Muscle of arm (tissue), 12 donors: Measurements from ENCODE around the gene SLC35F3. TPM values are rescaled to one million over a fixed set of nuclear protein-coding genes. Genes with fewer than 3 reads are reported as not detected.
"Not testable (repeated sequence)": the region's sequence is repeated elsewhere in the genome, so short reads cannot be mapped to it uniquely, and the experiment has no call there.

Experiments used
- DNase-seq: peaks from one replicate; pipeline ENCODE4 v3.0.0-alpha.2; 2013
- polyA plus RNA-seq, 12 donors: library from polyadenylated mRNA; unstranded; fragments of 120-200 nt; gene quantifications; one replicate each; pipeline ENCODE4 v1.2.1, GENCODE V29; 2013; ENCODE audit not compliant: insufficient read length in 12 of 12

The SLC35F3 gene
- polyA plus RNA-seq, 12 donors = 0.30 to 0.93 (median 0.47) TPM; not detected in 2

DNA sequence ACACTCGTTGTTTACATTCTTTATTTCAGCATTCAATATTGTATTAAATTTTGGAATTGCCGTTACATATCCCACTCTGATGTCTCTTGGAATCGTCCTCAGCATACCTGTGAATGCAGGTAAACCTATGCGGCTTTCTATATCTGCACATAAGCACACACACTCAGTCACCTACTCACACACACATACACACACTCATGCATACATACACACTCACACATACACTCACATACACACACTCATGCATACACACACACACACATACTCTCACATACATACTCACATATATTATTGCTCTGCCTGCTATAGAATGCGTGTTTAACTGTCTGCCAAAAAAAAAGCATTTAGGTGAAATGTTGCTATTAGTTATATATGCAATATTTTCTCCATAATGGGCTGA lies 415.6 kb downstream of the SLC35F3 start:
- DNase-seq = no peak

DNA sequence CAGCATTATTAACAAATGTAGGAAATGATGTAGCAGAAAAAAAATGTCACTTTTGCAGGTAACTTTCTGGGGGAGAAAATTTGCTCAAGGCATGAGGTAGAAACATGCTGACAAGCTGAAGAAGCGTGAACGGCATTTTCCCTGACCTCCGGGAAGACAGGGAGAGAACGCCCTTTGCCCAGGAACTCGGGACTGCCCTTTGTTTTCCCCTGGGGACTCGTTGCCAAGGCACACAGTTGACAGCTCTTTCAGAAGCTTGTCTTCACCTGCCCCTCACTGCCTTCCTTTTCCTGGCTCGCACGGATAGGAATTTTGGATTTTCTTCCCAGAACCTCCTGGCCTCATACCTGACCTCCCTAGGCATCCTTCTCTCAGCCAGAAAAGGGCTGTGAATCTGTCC lies 416.1 kb downstream of the SLC35F3 start:
- DNase-seq = no peak

DNA sequence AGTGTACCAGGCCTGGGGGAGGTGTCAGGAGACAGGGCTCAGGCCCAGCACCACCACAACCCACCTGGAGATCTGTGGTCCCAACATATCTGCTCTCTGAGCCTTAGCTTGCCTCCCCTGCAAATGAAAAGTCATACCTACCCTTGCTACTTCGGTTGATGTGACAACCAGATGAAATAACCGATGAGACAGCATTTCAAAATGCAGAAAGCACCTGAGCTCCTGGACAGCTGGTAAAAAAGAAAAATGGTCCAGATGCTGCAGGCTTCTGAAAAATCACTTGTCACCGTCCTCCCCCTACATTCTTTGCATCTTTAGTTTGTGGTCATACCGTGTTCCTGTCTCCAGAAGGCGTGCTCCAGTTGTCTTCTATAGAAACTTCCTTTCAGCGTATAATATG lies 416.8 kb downstream of the SLC35F3 start:
- DNase-seq = no peak

DNA sequence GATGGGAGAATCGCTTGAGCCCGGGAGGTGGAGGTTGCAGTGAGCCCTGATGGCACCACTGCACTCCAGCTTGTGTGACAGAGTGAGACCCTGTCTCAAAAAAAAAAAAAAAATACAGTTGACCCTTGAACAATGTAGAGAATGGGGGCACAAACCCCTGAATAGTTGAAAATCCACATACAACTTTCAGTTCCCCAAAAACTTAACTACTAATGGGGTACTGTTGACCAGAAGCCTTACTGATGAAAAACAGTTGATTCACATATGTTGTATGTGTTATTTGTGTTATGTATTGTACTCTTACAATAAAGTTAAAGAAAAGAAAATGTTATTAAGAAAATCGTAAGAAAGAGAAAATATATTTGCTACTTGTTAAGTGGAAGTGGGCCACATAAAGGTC lies 417.6 kb downstream of the SLC35F3 start:
- DNase-seq = no peak

DNA sequence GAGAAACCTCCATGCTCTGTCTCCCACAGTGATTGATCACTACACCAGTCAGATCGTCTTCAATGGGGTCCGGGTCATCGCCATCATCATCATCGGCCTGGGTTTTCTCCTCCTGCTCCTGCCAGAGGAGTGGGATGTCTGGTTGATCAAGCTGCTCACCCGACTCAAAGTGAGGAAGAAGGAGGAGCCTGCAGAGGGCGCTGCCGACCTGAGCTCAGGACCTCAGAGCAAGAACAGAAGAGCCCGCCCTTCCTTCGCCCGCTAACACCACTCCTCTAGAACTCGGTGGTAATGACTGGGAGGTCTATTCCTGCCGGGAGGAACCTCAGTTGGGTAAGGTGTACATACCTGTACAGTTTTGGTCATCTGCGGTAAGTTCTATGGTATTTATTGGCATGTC lies 418.5 kb downstream of the SLC35F3 start:
- no peak for DNase-seq

DNA sequence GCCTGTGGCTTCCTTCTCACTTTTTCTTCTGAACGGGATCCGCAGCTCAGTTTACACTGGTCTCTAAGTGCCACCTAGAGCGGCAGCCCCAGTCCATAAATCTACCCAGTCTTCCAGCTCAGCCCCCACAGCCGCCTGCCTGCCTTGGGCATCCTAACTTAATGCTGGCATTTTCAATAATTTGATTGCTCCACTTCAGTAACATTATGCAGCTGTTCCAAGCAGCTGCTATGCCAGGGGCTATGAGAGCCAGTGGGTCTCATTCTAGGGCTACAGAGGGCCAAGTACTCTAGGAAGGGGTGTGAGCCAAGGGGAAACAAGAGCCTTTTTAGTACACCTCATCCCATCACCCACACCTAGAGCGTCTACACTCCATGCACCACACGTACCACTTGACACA lies 420.3 kb downstream of the SLC35F3 start:
- DNase-seq = no peak

DNA sequence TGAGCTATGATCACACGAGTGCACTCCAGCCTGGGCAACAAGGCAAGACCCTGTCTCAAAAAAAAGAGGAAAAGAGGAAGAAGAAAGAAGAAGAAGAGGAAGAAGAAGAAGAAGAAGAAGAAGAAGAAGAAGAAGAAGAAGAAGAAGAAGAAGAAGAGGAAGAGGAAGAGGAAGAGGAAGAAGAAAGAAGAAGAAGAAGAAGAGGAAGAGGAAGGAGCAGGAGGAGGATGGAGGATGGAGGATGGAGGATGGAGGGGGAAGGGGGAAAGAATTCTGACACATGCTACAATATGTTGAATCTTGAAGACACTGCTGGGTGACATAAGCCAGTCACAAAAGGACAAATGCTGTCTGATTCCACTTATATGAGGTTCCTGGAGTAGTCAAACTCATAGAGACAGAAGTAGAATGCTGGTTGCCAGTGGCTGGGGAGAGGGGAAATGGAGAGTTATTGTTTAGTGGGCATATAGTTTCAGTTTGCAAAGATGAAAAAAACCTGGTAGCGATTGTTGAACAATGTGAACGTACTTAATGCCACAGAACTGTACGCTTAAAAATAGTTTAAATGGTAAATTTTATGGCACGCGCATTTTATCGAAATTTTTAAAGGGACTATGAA lies 421.5 kb downstream of the SLC35F3 start:
- DNase-seq = no peak

DNA sequence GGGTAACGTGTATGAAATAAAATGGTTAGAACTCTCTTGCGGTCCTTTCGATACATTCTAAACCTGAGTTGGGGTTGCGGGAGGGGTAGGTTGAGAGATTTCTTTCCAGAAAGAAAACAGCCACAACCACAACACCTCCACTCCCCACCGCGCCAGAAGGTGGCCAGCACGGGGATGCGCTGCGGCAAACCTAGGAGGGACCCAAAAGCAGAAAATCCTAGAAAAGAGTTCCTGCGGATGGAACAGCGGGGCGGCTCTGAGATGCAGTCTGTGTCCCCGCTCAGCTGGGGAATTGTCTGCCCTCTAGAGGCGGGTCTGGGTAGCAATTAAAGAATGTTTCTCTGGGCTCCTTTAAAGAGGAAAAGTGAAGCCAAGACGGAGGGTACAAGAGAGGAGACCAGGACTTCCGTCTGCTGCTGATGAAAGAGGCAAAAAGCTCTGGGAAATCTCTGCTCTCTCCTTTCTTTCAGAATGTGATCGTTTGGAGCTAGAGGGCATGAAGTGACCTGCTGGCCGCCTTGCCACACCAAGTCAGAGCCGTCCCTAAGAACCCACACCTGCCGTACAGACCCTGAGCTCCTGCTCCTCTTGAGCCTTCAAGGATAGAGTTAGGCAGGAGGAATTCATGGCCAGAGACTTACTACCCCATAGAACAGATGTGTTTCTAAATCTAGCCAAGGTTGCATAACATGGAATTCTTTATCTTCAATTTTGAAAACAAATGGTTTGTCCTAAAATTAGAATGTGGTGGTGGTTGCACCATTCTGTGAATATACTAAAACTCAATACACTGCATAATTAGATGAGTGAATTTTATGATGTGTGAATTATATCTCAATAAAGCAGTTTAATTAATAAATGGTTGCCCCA lies 422.3 kb downstream of the SLC35F3 start:
- peak; percentile 43 for DNase-seq

DNA sequence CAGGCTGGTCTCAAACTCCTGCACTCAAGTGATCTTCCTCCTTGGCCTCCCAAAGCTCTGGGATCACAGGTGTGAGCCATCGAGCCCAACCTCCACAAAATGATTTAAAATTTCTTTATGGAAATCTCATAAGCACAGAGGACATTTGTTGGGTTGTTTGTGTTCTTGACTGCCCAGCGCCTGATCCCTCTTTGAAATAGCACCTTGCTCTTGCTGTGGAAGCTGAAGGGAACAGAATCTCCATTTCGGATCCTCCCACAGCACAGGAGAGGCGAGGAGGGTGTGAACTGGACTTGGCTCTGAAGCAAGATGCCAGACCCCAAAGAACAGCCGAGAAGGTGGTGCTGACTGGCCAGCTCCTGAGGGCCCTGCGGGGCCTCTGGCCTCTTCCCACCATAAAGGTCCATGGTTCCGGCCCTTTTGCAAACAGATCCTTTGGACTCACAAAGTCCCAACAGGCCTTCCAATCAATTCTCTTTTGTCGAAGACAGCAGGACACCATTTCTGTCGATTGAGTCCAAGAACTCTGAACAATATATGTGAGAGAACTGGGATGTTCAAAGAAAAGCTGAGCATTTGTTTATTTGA lies 423.2 kb downstream of the SLC35F3 start:
- no peak for DNase-seq

DNA sequence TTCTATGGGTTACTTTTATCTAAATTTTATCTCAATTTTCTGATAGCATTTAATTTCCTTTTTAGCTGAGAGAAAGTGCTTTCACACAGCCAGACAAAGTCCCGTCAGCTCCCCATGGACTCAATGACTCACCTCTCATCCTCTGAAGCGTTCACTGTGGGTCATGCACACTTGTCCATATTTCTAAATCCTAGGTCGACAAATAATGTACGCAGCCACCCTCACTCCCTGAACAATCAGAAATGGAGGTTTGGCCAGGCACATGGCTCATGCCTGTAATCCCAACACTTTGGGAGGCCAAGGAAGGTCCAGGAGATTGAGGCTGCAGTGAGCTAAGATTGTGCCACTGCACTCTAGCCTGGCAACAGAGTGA lies 426.4 kb downstream of the SLC35F3 start:
- no peak for DNase-seq

DNA sequence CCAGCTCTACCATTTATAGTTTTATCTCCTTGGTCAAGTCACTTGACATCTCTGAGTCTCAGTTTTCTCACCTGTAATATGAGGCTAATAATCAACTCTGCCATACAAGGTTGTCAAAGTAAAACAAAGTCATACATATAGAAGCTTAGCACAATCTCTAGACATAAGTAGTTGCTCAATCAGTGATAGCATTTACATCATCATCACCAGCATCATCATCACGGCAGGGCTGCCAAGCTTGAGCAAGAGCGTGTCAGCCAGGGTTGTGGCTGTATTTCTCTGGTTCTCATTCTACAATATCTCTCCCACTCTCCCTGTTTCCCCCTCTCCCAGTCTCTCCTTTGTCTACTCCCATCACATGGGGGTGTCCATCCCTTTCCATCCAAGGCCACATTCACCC lies 427.0 kb downstream of the SLC35F3 start:
- no peak for DNase-seq

DNA sequence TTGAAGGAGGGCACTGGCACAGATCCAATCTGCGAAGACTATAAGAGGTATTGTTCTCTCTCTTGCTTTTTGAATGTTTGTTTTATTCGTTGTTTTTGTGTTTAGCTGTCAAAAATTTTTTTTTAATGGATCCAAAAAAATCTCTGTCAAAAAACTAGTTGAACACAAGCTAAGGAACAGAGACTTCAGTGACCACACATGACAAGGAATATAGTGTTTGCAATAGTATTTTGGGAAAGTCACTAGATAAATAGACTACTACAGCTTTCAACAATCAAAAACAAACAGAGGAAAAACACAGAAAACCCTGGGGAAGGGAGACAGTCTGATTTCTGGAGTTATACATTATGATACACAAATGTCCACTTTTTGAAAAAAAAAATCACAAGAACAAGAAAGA lies 431.9 kb downstream of the SLC35F3 start:
- DNase-seq = no peak

DNA sequence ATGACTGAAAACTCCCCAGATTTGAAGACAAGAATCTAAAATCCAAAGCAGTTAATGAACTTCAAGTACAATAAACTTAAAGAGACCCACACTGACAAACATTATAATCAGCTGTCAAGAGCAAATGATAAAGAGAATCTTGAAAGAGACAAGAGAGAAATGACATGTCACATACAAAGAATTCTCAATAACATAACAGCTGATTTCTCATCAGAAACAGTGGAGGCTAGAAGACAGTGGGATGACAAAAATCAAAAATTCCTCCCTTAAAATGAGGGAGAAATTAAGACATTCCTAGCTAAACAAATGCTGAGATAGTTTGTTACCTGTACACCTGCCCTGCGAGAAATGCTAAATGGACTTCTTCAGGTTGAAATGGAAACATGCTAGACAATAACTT lies 432.8 kb downstream of the SLC35F3 start:
- DNase-seq = no peak

DNA sequence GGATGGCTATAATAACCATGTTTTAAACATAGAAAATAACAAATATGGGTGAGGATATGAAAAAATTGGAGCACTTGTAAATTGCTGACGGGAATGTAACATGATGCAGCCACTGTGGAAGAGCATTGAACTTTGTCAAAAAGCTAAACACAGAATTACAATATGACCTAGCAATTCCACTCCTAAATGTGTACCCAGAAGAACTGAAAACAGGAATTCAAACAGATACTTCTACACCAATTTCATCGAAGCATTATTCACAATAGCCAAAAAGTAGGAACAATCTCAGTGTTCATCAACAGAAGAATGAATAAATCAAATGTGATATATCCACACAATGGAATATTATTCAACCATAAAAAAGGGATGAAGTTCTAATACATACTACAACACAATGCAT lies 436.1 kb downstream of the SLC35F3 start:
- no peak for DNase-seq

DNA sequence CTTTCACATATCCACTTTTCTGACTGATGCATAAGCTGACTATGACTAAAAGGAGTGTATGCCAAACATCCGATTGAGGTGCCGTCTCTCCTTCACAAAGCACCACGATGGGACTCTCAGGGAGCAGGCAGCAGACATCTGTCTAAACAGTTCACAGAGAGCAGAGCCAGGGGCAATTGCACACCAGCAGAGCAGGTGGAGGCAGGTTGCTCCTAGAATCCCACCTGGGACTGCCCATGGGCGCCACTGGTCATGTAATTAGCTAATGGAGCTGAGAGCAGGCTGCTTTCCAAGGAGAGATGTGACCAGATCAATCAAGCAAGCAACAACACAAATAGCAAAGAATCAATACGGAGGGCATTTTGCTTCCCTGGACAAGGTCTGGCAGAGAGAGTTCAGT lies 438.3 kb downstream of the SLC35F3 start:
- no peak for DNase-seq

DNA sequence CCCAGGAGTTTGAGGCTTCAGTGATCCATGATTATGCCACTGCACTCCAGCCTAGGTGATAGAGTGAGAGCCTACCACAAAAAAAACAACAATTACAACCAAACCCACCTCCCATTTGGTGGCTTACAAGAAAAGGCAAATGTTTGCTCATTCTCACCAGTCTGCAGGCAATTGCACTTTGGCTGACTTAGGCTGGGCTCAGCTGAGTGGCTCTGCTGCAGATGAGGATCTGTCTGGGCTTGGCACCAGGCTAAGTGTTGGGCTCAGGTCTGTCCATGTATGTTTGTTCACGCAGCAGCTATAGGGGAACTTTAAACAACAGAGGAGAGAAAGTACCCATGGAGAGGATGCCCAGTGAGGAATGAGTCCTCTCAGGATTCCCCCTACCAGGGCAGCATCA lies 440.8 kb downstream of the SLC35F3 start:
- DNase-seq = no peak

DNA sequence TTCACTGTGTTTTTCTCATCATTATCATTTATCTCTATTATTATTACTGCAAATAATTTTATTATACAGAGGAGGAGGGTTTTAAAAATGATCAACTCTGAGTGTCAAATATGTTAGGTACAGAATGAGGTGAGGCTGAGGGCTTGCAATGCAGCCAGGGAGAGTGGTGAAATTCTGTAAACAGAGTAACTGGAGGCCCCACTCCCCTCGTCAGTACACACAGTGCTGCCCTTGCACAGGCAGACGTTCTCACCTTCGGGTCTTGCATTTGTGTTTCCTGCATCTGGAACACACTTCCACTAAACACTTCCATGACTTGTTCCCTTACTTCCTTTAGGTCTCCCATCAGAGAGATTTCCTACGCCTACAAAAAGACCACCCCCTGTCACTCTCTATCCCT lies 444.5 kb downstream of the SLC35F3 start:
- DNase-seq = no peak

DNA sequence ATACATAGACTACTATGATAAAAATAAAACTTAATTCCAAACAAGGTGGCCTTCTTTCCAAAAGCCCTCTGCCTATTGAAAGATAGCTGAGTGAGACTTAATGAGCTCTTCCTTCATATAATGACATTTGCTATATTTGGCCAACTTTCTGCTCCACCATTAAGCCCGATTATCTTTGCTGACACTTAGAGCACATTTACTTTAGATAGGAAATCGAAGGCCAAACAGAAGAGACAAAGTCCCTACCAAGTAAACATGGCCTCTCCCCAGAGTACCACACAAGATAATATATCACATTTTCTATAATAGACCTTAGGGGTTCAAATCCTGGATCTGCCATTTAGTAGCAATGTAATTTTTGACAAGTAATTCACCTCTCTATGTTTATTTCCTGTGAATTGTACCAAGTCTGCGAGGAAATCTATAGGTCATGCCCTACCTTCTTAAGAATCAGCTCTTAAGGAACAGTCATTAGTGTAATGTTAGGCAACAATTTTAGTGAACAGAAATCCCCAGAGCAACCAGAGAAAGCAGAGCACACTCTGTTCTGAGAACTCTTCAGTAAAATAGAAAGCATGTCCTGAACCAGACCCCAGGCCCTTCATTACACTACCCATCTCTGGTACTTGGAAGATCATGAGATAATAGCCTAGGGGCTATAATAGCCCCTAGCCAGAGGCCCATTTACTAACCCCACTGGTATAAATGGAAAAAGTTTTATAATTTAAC lies 451.5 kb downstream of the SLC35F3 start:
- DNase-seq = no peak

DNA sequence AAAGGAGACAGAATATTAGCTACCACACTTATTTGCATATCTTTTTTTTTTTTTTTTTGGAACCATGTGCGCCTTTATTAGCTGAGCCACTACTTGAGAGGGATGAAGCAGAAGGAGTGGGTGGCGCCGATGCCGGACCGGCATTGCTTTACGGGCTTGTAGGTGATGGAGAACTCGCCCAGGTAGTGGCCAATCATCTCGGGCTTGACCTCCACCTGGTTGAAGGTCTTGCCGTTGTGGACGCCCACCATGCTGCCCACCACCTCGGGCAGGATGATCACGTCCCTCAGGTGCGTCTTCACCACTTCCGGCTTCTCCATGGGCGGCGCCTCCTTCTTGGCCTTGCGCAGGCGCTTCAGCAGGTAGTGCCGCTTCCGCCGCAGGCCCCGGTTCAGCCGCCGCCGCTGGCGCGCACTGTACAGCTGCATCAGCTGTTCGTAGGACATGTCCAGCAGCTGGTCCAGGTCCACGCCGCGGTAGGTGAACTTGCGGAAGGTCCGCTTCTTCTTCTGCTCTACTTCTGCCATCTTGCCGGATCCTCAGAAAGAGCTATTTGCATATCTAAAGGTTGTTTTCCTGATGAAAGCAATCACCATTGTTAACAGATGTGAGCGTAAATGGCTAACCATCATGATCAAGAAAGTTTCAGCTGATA lies 452.3 kb downstream of the SLC35F3 start:
- DNase-seq = not testable (repeated sequence)

DNA sequence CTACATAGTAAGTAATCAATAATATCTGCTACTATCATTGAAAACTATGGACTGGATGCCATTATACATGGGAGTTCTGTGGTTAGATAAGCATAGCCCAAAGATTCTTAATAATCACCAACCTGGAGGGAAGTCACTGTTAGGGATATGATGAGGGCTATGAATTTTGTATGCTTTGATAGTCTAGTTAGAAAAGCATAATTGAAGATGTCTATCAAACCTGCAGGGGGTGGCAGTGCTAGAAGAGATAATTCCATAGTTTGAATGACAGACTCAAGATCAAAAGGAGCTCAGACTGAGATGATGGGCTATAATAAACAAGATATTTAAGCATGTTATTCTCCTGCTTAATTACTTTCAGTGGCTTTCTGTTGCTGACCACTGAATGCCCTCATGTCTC lies 453.4 kb downstream of the SLC35F3 start:
- DNase-seq = no peak

DNA sequence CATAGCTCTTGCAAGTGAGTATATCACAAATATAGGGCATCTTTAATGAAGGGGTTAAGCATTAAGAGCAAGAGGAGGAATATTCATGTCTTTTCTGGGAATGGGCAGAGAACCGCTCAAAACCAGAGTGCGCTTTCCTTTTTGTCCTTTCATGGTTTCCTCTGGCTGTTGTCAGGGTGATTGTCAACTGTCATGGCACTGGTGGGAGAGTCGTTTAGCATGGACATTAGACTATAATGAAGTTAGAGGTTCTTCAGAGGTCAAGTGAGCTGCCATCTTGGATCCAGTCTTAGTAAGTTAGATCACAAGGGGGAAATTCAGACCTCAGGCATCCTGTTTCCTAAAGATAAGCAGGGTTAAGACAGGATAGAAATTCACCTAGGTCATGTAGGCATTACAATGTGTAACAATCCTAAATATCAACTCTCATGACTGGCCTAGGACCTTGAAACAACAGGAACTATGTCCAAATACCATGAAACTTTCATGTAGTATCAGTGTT lies 456.7 kb downstream of the SLC35F3 start:
- DNase-seq = no peak

DNA sequence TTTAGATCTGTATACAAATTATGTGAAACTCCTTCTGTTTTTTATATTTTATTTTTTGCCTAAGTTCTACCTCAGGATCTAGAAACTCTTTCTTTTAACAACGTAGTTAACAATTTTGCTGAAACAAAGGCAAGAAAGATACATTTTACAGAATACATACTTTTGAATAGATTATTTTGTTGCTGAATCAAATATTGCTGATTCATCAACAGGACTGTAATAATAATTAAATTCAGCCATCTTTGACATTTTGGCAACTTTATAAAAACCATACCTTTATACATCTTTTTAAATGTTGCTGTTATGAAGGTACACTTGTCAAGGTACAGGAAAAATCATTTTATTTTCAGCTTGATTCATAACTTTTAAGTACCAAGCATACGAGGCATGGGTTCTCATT lies 458.1 kb downstream of the SLC35F3 start:
- DNase-seq = no peak
